ENCODE results near the gene RCAN1.

Gene RCAN1

DNA sequence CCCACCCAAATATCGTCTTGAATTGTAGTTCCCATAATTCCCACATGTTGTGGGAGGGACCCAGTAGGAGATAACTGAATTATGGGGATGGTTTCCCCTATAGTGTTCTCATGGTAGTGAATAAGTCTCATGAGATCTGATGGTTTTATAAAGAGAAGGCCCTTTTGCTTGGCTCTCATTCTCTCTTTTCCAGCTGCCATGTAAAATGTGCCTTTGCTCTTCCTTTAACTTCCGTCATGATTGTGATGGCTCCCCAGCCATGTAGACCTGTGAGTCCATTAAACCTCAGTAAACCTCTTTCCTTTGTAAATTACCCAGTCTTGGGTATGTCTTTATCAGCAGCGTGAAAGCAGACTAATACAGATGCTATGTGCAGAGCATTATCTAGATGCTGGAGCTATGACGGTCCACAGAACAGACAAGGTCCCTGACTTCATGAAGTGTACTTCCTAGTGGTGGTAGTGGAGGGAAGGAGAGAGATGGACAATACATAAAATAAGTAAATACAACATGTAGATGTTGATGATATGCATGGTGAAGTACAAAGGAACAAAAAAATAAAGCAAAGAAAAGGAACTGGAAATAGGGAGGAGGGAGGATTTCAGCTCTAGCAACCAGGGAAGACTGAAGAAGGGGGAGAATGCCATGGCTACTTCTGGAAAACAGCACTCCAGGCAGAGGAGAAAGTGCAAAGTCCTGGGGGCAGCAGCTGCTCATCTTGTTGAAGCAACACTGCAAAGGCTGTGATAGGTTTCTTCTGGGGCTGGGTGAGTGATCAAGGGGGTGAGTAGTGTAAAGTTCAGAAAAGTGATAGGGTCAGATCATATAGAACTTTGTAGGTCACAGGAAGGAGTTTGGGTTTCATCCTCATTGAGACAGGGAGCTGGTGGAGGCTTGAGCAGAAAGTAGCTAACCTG is 6.8 kb upstream of the RCAN1 start:
- no peaks in the 10 kb centered on the region for H3K9me3 ChIP-seq (ENCODE audit: insufficient read depth, low read depth, low read length)
- H4K91ac ChIP-seq (ENCODE audit: low read depth, low read length), result no peak overlapping the region
- H3K27me3 ChIP-seq (ENCODE audit: insufficient read depth, low read length), result no peaks in the 10 kb centered on the region
- no peak overlapping the region for H2AFZ ChIP-seq (ENCODE audit: insufficient read depth, low read length, poor library complexity)
- H3K4me1 ChIP-seq (ENCODE audit: control insufficient read depth in 1 of 2, insufficient read depth in 2 of 2, low read length in 2 of 2), result no peaks in the 10 kb centered on the region
- peak; percentile 52 to 79 for DNase-seq
- no peak overlapping the region for H3K4ac ChIP-seq (ENCODE audit: low read depth, low read length)
- no peak overlapping the region for H3K23ac ChIP-seq (ENCODE audit: low read length)
- H3K79me1 ChIP-seq (ENCODE audit: low read length), result no peaks in the 10 kb centered on the region
- no peak overlapping the region for H3K9ac ChIP-seq (ENCODE audit: low read length)
- H2BK120ac ChIP-seq (ENCODE audit: insufficient read depth, low read length, poor library complexity), result no peak overlapping the region
- H2BK12ac ChIP-seq (ENCODE audit: low read length), result no peak overlapping the region
- H3K14ac ChIP-seq (ENCODE audit: low read length), result no peak overlapping the region
- no peak overlapping the region for H4K12ac ChIP-seq (ENCODE audit: low read depth, low read length)
- no peak overlapping the region for H2AK5ac ChIP-seq (ENCODE audit: low read length)
- H4K8ac ChIP-seq (ENCODE audit: low read depth, low read length), result no peak overlapping the region
- no peak overlapping the region for H3K18ac ChIP-seq (ENCODE audit: low read length)
- H3K4me2 ChIP-seq (ENCODE audit: low read length), result no peak overlapping the region
- H3K36me3 ChIP-seq (ENCODE audit: control insufficient read depth in 1 of 2, insufficient read depth in 2 of 2, low read length in 2 of 2), result no peaks in the 10 kb centered on the region
- no CpG with 5 or more reads among the region's 4 CpGs for WGBS (ENCODE audit: extremely low coverage, insufficient coverage, insufficient read length)
- H3K27ac ChIP-seq (ENCODE audit: low read depth, low read length), result no peak overlapping the region
- no peak overlapping the region for H2BK5ac ChIP-seq (ENCODE audit: low read depth, low read length, poor library complexity)
- H3K4me3 ChIP-seq (ENCODE audit: low read depth, low read length), result no peak overlapping the region
- no peaks in the 10 kb centered on the region for H3K79me2 ChIP-seq (ENCODE audit: control insufficient read depth, insufficient read depth, low read length, poor library complexity)

GRCh38 chr21:34619841-34620665 is 5.1 kb upstream of the RCAN1 start:
- H2AFZ ChIP-seq (ENCODE audit: insufficient read depth, low read length, poor library complexity), result no peak overlapping the region
- no peaks in the 10 kb centered on the region for H3K9me3 ChIP-seq (ENCODE audit: insufficient read depth, low read depth, low read length)
- no peak overlapping the region for H4K91ac ChIP-seq (ENCODE audit: low read depth, low read length)
- H3K79me2 ChIP-seq (ENCODE audit: control insufficient read depth, insufficient read depth, low read length, poor library complexity), result no peaks in the 10 kb centered on the region
- H3K27ac ChIP-seq (ENCODE audit: low read depth, low read length), result no peak overlapping the region
- no peak overlapping the region for H2BK120ac ChIP-seq (ENCODE audit: insufficient read depth, low read length, poor library complexity)
- no peak overlapping the region for H2BK12ac ChIP-seq (ENCODE audit: low read length)
- no peak overlapping the region for H2AK5ac ChIP-seq (ENCODE audit: low read length)
- no peak overlapping the region for H4K12ac ChIP-seq (ENCODE audit: low read depth, low read length)
- no peak overlapping the region for H4K8ac ChIP-seq (ENCODE audit: low read depth, low read length)
- H3K36me3 ChIP-seq (ENCODE audit: control insufficient read depth in 1 of 2, insufficient read depth in 2 of 2, low read length in 2 of 2), result no peaks in the 10 kb centered on the region
- H3K4me1 ChIP-seq (ENCODE audit: control insufficient read depth in 1 of 2, insufficient read depth in 2 of 2, low read length in 2 of 2), result no peaks in the 10 kb centered on the region
- H3K27me3 ChIP-seq (ENCODE audit: insufficient read depth, low read length), result no peaks in the 10 kb centered on the region
- no peak for DNase-seq
- H3K23ac ChIP-seq (ENCODE audit: low read length), result no peak overlapping the region
- no peak overlapping the region for H3K4ac ChIP-seq (ENCODE audit: low read depth, low read length)
- no CpG with 5 or more reads among the region's 8 CpGs for WGBS (ENCODE audit: extremely low coverage, insufficient coverage, insufficient read length)
- H3K4me3 ChIP-seq (ENCODE audit: low read depth, low read length), result no peak overlapping the region
- no peak overlapping the region for H2BK5ac ChIP-seq (ENCODE audit: low read depth, low read length, poor library complexity)
- no peak overlapping the region for H3K18ac ChIP-seq (ENCODE audit: low read length)
- H3K14ac ChIP-seq (ENCODE audit: low read length), result no peak overlapping the region
- no peak overlapping the region for H3K9ac ChIP-seq (ENCODE audit: low read length)
- H3K79me1 ChIP-seq (ENCODE audit: low read length), result peaks cover under 1% of the 10 kb centered on the region
- no peak overlapping the region for H3K4me2 ChIP-seq (ENCODE audit: low read length)

- no peak overlapping the region for H3K18ac ChIP-seq (ENCODE audit: low read length)
- no peak overlapping the region for H3K9ac ChIP-seq (ENCODE audit: low read length)
- no peaks in the 10 kb centered on the region for H3K79me2 ChIP-seq (ENCODE audit: control insufficient read depth, insufficient read depth, low read length, poor library complexity)
- no peak for DNase-seq
- H2BK5ac ChIP-seq (ENCODE audit: low read depth, low read length, poor library complexity), result no peak overlapping the region
- H4K91ac ChIP-seq (ENCODE audit: low read depth, low read length), result no peak overlapping the region
- peaks cover 3% of the 10 kb centered on the region for H3K9me3 ChIP-seq (ENCODE audit: insufficient read depth, low read depth, low read length)
- no peak overlapping the region for H2AK5ac ChIP-seq (ENCODE audit: low read length)
- no peak overlapping the region for H3K23ac ChIP-seq (ENCODE audit: low read length)
- peaks cover 5 to 6% of the 10 kb centered on the region in 2 experiments for H3K4me1 ChIP-seq (ENCODE audit: control insufficient read depth in 1 of 2, insufficient read depth in 2 of 2, low read length in 2 of 2)
- peaks cover 3% of the 10 kb centered on the region for H3K79me1 ChIP-seq (ENCODE audit: low read length)
- H3K4ac ChIP-seq (ENCODE audit: low read depth, low read length), result no peak overlapping the region
- H4K8ac ChIP-seq (ENCODE audit: low read depth, low read length), result no peak overlapping the region
- H4K12ac ChIP-seq (ENCODE audit: low read depth, low read length), result no peak overlapping the region
- H2BK12ac ChIP-seq (ENCODE audit: low read length), result no peak overlapping the region
- no peaks in the 10 kb centered on the region for H3K36me3 ChIP-seq (ENCODE audit: control insufficient read depth in 1 of 2, insufficient read depth in 2 of 2, low read length in 2 of 2)
- H3K4me3 ChIP-seq (ENCODE audit: low read depth, low read length), result no peak overlapping the region
- no peak overlapping the region for H2BK120ac ChIP-seq (ENCODE audit: insufficient read depth, low read length, poor library complexity)
- no CpG with 5 or more reads among the region's 1 CpG for WGBS (ENCODE audit: extremely low coverage, insufficient coverage, insufficient read length)
- peaks cover 7% of the 10 kb centered on the region for H3K27me3 ChIP-seq (ENCODE audit: insufficient read depth, low read length)
- no peak overlapping the region for H3K4me2 ChIP-seq (ENCODE audit: low read length)
- H2AFZ ChIP-seq (ENCODE audit: insufficient read depth, low read length, poor library complexity), result no peak overlapping the region
- no peak overlapping the region for H3K14ac ChIP-seq (ENCODE audit: low read length)
- H3K27ac ChIP-seq (ENCODE audit: low read depth, low read length), result no peak overlapping the region
Measured at GRCh38 chr21:34618941-34619340, 4.0 kb upstream of the RCAN1 start.

DNA sequence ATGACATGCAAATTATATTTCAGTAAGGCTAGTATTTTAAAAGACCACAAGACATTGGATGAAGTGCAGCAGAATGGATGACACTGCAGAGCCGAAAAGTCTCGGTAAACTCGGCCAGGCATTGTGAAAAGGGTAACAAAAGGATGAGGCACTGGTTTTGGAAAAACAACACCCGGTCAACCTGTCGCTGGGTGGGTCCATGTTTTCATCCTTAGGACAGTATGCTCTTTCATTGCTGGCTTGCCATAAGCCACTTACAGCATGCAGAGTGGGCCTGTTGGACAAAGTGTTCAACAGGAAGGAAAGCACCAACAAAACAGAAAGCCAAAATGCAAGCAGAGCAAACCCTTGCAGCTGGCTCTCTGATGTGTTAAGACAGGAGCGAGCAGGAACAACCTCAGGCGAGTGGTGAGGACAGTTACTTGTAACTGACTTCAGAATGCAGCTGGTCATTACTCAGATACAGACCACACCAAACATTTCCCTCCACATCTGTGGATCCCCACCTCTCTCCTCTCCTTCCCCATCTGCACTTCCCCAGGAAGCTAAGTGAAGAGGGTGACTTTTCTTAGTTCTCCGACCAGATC is 2.9 kb upstream of the RCAN1 start:
- peaks cover 5 to 6% of the 10 kb centered on the region in 2 experiments for H3K4me1 ChIP-seq (ENCODE audit: control insufficient read depth in 1 of 2, insufficient read depth in 2 of 2, low read length in 2 of 2)
- H2BK5ac ChIP-seq (ENCODE audit: low read depth, low read length, poor library complexity), result no peak overlapping the region
- H4K12ac ChIP-seq (ENCODE audit: low read depth, low read length), result no peak overlapping the region
- H2BK12ac ChIP-seq (ENCODE audit: low read length), result no peak overlapping the region
- no peak overlapping the region for H2AFZ ChIP-seq (ENCODE audit: insufficient read depth, low read length, poor library complexity)
- no peaks in the 10 kb centered on the region for H3K79me2 ChIP-seq (ENCODE audit: control insufficient read depth, insufficient read depth, low read length, poor library complexity)
- peaks cover 8% of the 10 kb centered on the region for H3K27me3 ChIP-seq (ENCODE audit: insufficient read depth, low read length)
- no CpG with 5 or more reads among the region's 8 CpGs for WGBS (ENCODE audit: extremely low coverage, insufficient coverage, insufficient read length)
- no peak overlapping the region for H4K8ac ChIP-seq (ENCODE audit: low read depth, low read length)
- no peak overlapping the region for H2AK5ac ChIP-seq (ENCODE audit: low read length)
- H3K9ac ChIP-seq (ENCODE audit: low read length), result no peak overlapping the region
- no peak overlapping the region for H3K4ac ChIP-seq (ENCODE audit: low read depth, low read length)
- no peak overlapping the region for H3K4me2 ChIP-seq (ENCODE audit: low read length)
- H2BK120ac ChIP-seq (ENCODE audit: insufficient read depth, low read length, poor library complexity), result no peak overlapping the region
- H3K27ac ChIP-seq (ENCODE audit: low read depth, low read length), result no peak overlapping the region
- H3K14ac ChIP-seq (ENCODE audit: low read length), result no peak overlapping the region
- no peak overlapping the region for H4K91ac ChIP-seq (ENCODE audit: low read depth, low read length)
- DNase-seq, result no peak
- H3K18ac ChIP-seq (ENCODE audit: low read length), result no peak overlapping the region
- peaks cover 3% of the 10 kb centered on the region for H3K9me3 ChIP-seq (ENCODE audit: insufficient read depth, low read depth, low read length)
- no peak overlapping the region for H3K23ac ChIP-seq (ENCODE audit: low read length)
- no peaks in the 10 kb centered on the region for H3K36me3 ChIP-seq (ENCODE audit: control insufficient read depth in 1 of 2, insufficient read depth in 2 of 2, low read length in 2 of 2)
- H3K79me1 ChIP-seq (ENCODE audit: low read length), result peaks cover 3% of the 10 kb centered on the region
- no peak overlapping the region for H3K4me3 ChIP-seq (ENCODE audit: low read depth, low read length)

Measured in trophoblast cell (in vitro differentiated cells and primary cell).